RPMI7951 (cell line): ENCODE measurements around the gene MPP3. TPM values are rescaled to one million over a fixed set of nuclear protein-coding genes. Genes with fewer than 3 reads are reported as not detected.

Source experiments
- total RNA-seq: library from RNA; depleted of rRNA; stranded (reverse); fragments of >200 nt; shearing (Covaris generic); gene quantifications from 2 replicates; pipeline ENCODE4 v1.2.3, GENCODE V29; 2014; rRNA removed

Gene MPP3
- total RNA-seq, 1 experiment from 2014 or later = 6.1 TPM

Other genes starting within 250 kb of the MPP3 start
- gene MEOX1, start 171.2 kb downstream of the MPP3 start, total RNA-seq = under 0.01 TPM in 1 of 2 replicates, not detected in the other
- gene SOST, start 74.4 kb downstream of the MPP3 start, total RNA-seq = not detected in 2 replicates
- gene DUSP3, start 54.2 kb downstream of the MPP3 start, total RNA-seq = 32.3 and 32.4 TPM in 2 replicates
- not detected in 2 replicates for gene CFAP97D1, start 52.7 kb downstream of the MPP3 start, total RNA-seq
- gene CD300LG, start 14.0 kb upstream of the MPP3 start, total RNA-seq = not detected in 2 replicates
- 0.78 and 0.96 TPM in 2 replicates for gene MPP2, start 74.4 kb upstream of the MPP3 start, total RNA-seq
- not detected in 2 replicates for gene PPY, start 109.3 kb upstream of the MPP3 start, total RNA-seq
- gene PYY, start 120.8 kb upstream of the MPP3 start, total RNA-seq = not detected in 2 replicates
- gene NAGS, start 171.5 kb upstream of the MPP3 start, total RNA-seq = 1.8 and 3.3 TPM in 2 replicates
- 46.8 and 48.3 TPM in 2 replicates for gene TMEM101, start 181.8 kb upstream of the MPP3 start, total RNA-seq
- 29.2 and 30.9 TPM in 2 replicates for gene LSM12, start 233.5 kb upstream of the MPP3 start, total RNA-seq
- 18.2 and 22.9 TPM in 2 replicates for gene G6PC3, start 237.6 kb upstream of the MPP3 start, total RNA-seq